ENCODE results near the gene LRFN2. TPM values are rescaled to one million over a fixed set of nuclear protein-coding genes. Genes with fewer than 3 reads are reported as not detected.

Gene LRFN2
- total RNA-seq, 1 donor, result not detected

DNA sequence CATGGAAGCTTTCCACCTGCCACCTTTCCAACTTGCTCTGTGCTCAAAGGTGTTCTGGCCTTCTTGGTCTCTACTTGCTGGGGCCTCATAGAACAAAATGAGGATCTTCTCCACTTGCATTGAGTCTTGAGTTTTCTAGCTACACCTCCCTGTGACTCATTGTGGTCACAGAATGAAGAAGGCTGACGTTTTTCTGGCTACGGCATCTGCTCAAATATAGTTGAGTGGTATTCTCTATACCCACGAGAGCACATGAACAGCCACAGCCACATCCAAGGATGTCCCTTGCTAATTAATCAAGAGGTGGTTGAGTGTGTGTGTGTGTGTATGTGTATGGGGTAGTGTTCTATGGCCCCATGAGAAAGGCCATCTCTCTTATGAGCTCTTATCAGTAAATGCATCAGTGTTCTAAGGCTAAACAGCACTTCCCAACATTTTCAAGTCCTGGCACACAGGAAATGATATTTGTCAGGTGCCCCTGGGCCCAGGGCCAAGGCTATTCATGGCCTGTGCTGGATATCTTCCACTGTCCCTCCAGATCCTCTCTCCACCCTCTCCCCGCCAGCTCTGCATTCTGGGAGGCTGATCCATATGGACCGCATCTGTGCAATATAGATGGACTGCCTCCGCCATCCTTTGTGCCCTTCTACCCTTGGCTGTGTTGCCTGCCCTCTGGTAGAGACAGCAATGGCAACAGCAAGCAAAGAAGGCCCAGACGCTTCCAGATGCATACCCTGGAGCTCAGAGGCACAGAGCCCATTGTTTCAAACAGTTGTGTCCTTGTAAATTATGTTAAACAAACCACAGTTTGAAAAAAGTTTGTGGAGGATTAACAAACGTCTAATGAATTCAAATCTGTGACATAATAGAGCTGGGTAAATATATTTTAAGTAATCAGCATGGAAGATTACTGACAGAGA lies 150.2 kb downstream of the LRFN2 start:
- Histone ChIP-seq H3K27me3 (ENCODE audit: insufficient read depth, low read length) (no peaks in the 10 kb centered on the region), H2AFZ (ENCODE audit: low read length) (no peak overlapping the region), H3K4me1 (ENCODE audit: insufficient read depth, low read length) (no peaks in the 10 kb centered on the region), H3K27ac (ENCODE audit: low read depth, low read length) (no peak overlapping the region), H3K4me3 (ENCODE audit: insufficient read depth, low read length) (no peak overlapping the region), H3K36me3 (ENCODE audit: insufficient read depth, low read length) (no peaks in the 10 kb centered on the region), H3K4me2 (ENCODE audit: insufficient read depth, low read length) (no peak overlapping the region), H3K9me3 (ENCODE audit: low read depth, low read length) (no peaks in the 10 kb centered on the region), H4K20me1 (ENCODE audit: insufficient read depth, low read length) (no peaks in the 10 kb centered on the region), H3K79me2 (ENCODE audit: insufficient read depth, low read length) (no peaks in the 10 kb centered on the region)
- DNase-seq (ENCODE audit: insufficient read length, low spot score, missing footprints), result peak; percentile 29
- TF ChIP-seq, protein P1, sequence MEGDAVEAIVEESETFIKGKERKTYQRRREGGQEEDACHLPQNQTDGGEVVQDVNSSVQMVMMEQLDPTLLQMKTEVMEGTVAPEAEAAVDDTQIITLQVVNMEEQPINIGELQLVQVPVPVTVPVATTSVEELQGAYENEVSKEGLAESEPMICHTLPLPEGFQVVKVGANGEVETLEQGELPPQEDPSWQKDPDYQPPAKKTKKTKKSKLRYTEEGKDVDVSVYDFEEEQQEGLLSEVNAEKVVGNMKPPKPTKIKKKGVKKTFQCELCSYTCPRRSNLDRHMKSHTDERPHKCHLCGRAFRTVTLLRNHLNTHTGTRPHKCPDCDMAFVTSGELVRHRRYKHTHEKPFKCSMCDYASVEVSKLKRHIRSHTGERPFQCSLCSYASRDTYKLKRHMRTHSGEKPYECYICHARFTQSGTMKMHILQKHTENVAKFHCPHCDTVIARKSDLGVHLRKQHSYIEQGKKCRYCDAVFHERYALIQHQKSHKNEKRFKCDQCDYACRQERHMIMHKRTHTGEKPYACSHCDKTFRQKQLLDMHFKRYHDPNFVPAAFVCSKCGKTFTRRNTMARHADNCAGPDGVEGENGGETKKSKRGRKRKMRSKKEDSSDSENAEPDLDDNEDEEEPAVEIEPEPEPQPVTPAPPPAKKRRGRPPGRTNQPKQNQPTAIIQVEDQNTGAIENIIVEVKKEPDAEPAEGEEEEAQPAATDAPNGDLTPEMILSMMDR (IDR thresholded peaks at IDR 0.05; ENCODE audit: extremely low read depth, low read depth, low read length), result no peak

DNA sequence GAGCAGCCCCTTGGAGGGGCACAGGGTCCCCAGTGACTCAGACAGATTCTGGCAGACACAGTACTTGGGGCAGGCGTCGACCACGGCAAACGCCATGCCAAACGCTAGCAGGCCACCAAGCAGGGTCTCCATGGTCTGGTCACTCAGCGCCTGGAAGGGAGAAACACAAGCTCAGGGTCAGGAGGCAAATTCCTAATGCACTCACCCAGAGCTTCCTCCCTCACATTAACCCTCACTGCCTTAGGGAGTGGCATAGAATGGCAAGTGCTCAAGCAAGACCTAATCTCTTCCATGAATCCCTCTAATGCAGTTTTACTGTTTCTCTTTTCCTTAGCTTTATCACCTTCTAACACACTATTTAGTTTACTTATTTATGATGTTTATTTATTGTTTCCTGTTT lies 154.2 kb downstream of the LRFN2 start:
- Histone ChIP-seq H3K27me3 (ENCODE audit: insufficient read depth, low read length) (no peaks in the 10 kb centered on the region), H3K9me3 (ENCODE audit: low read depth, low read length) (no peaks in the 10 kb centered on the region), H4K20me1 (ENCODE audit: insufficient read depth, low read length) (no peaks in the 10 kb centered on the region), H3K36me3 (ENCODE audit: insufficient read depth, low read length) (no peaks in the 10 kb centered on the region), H3K27ac (ENCODE audit: low read depth, low read length) (no peak overlapping the region), H2AFZ (ENCODE audit: low read length) (no peak overlapping the region), H3K79me2 (ENCODE audit: insufficient read depth, low read length) (no peaks in the 10 kb centered on the region), H3K4me2 (ENCODE audit: insufficient read depth, low read length) (no peak overlapping the region), H3K4me3 (ENCODE audit: insufficient read depth, low read length) (no peak overlapping the region), H3K4me1 (ENCODE audit: insufficient read depth, low read length) (no peaks in the 10 kb centered on the region)
- no peak for DNase-seq (ENCODE audit: insufficient read length, low spot score, missing footprints)
- TF ChIP-seq, protein P1 (IDR thresholded peaks at IDR 0.05; ENCODE audit: extremely low read depth, low read depth, low read length), result no peak

DNA sequence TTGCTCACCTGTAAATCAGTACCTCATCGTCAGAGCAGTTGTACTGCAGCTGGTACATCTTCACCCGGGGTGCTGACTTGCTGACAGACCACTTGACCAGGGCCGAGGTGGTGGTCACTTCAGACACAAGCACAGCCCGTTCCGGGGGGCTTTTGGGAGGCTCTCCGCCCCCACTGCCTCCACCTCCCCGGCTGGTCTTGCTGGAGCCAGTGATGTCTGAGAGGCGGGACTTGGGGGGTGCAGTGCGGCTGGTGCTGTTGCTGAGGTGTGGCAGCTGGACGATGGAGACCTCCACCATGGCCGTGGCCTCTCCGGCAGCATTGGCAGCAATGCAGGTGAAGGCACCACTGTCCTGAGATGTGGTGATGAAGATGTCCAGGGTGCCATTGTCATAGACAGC lies 155.5 kb downstream of the LRFN2 start:
- Histone ChIP-seq H2AFZ (ENCODE audit: low read length) (no peak overlapping the region), H3K9me3 (ENCODE audit: low read depth, low read length) (no peaks in the 10 kb centered on the region), H3K79me2 (ENCODE audit: insufficient read depth, low read length) (no peaks in the 10 kb centered on the region), H3K4me3 (ENCODE audit: insufficient read depth, low read length) (no peak overlapping the region), H3K27ac (ENCODE audit: low read depth, low read length) (no peak overlapping the region), H3K27me3 (ENCODE audit: insufficient read depth, low read length) (no peaks in the 10 kb centered on the region), H3K4me2 (ENCODE audit: insufficient read depth, low read length) (no peak overlapping the region), H4K20me1 (ENCODE audit: insufficient read depth, low read length) (no peaks in the 10 kb centered on the region), H3K36me3 (ENCODE audit: insufficient read depth, low read length) (no peaks in the 10 kb centered on the region), H3K4me1 (ENCODE audit: insufficient read depth, low read length) (no peaks in the 10 kb centered on the region)
- DNase-seq (ENCODE audit: insufficient read length, low spot score, missing footprints), result no peak
- TF ChIP-seq, protein P1 (IDR thresholded peaks at IDR 0.05; ENCODE audit: extremely low read depth, low read depth, low read length), result no peak

DNA sequence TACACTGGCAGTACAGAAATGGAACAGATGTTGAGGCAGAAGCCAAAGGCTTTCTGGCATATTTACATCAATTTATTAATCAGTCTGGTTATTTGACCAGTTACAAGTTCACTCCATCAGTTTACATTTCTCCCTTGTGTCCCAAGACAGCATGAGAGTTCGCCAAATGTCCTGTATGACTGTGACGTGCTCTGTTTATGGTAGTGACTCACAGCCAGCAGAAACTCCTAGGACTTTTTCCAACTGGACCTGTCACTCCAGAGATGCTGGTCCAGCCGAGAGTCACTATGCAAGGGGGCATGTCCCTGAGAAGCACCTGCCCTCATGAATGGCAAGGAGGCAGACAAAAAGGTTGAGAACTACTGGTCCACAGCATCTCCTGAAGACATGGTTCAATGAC lies 160.0 kb downstream of the LRFN2 start:
- TF ChIP-seq, protein P1 (IDR thresholded peaks at IDR 0.05; ENCODE audit: extremely low read depth, low read depth, low read length), result no peak
- Histone ChIP-seq H4K20me1 (ENCODE audit: insufficient read depth, low read length) (no peaks in the 10 kb centered on the region), H3K36me3 (ENCODE audit: insufficient read depth, low read length) (no peaks in the 10 kb centered on the region), H3K4me3 (ENCODE audit: insufficient read depth, low read length) (no peak overlapping the region), H2AFZ (ENCODE audit: low read length) (no peak overlapping the region), H3K79me2 (ENCODE audit: insufficient read depth, low read length) (no peaks in the 10 kb centered on the region), H3K4me2 (ENCODE audit: insufficient read depth, low read length) (no peak overlapping the region), H3K4me1 (ENCODE audit: insufficient read depth, low read length) (no peaks in the 10 kb centered on the region), H3K9me3 (ENCODE audit: low read depth, low read length) (no peaks in the 10 kb centered on the region), H3K27me3 (ENCODE audit: insufficient read depth, low read length) (no peaks in the 10 kb centered on the region), H3K27ac (ENCODE audit: low read depth, low read length) (no peak overlapping the region)
- no peak for DNase-seq (ENCODE audit: insufficient read length, low spot score, missing footprints)

Measured in osteoblast (primary cell).